Measurements from ENCODE around the gene BEX1.

BEX1 gene

GRCh38 chrX:103012945-103013344, 51.0 kb downstream of the BEX1 start:
- FAIRE-seq: no peak
- no peak for DNase-seq (ENCODE audit: insufficient read length, low spot score)
